ENCODE measurements around the gene RERGL. TPM values are rescaled to one million over a fixed set of nuclear protein-coding genes. Genes with fewer than 3 reads are reported as not detected.

The RERGL gene
- total RNA-seq, 2 donors from 2014 or later = 0.35 to 1.1 TPM

- no peak for DNase-seq
- intact Hi-C loops (cut with DNase I) = no loop called here
- Histone ChIP-seq H3K27ac (no peak overlapping the region), H3K27me3 (no peaks in the 10 kb centered on the region), H3K9me3 (no peaks in the 10 kb centered on the region), H3K9ac (ENCODE audit: low read depth in 2 of 2, low read length in 2 of 2) (no peak overlapping the region), H3K4me3 (no peak overlapping the region), H3K4me1 (no peaks in the 10 kb centered on the region), H3K36me3 (no peaks in the 10 kb centered on the region)
- TF ChIP-seq CTCF (IDR thresholded peaks at IDR 0.05) = no peak
These were observed 33.7 kb upstream of the RERGL start for GRCh38 chr12:18123707-18124106.

- Histone ChIP-seq H3K27me3 (no peaks in the 10 kb centered on the region), H3K9me3 (no peaks in the 10 kb centered on the region), H3K36me3 (no peaks in the 10 kb centered on the region), H3K9ac (ENCODE audit: low read depth in 2 of 2, low read length in 2 of 2) (no peak overlapping the region), H3K4me3 (no peak overlapping the region), H3K4me1 (no peaks in the 10 kb centered on the region), H3K27ac (no peak overlapping the region)
- intact Hi-C loops (cut with DNase I) = no loop called here
- TF ChIP-seq CTCF (IDR thresholded peaks at IDR 0.05) = no peak
- DNase-seq = no peak
These were observed 30.9 kb upstream of the RERGL start for GRCh38 chr12:18120899-18121298.

GRCh38 chr12:18108611-18109010 is 18.6 kb upstream of the RERGL start:
- TF ChIP-seq CTCF (IDR thresholded peaks at IDR 0.05) = no peak
- intact Hi-C loops (cut with DNase I) = no loop called here
- no peaks in the 10 kb centered on the region for H3K36me3 ChIP-seq
- no peak overlapping the region for H3K4me3 ChIP-seq
- H3K9ac ChIP-seq (ENCODE audit: low read depth in 2 of 2, low read length in 2 of 2) = no peak overlapping the region
- no peaks in the 10 kb centered on the region for H3K9me3 ChIP-seq
- no peaks in the 10 kb centered on the region for H3K4me1 ChIP-seq
- H3K27me3 ChIP-seq = no peaks in the 10 kb centered on the region
- H3K27ac ChIP-seq = no peak overlapping the region
- DNase-seq = no peak

- H3K9ac ChIP-seq (ENCODE audit: low read depth in 2 of 2, low read length in 2 of 2) = no peak overlapping the region
- no peaks in the 10 kb centered on the region for H3K9me3 ChIP-seq
- H3K27me3 ChIP-seq = no peaks in the 10 kb centered on the region
These were observed 13.6 kb upstream of the RERGL start for GRCh38 chr12:18103624-18104023.

GRCh38 chr12:18101043-18101442 is 11.1 kb upstream of the RERGL start:
- H3K27ac ChIP-seq = no peak overlapping the region
- no peak for DNase-seq
- no peak overlapping the region for H3K9ac ChIP-seq (ENCODE audit: low read depth in 2 of 2, low read length in 2 of 2)
- H3K9me3 ChIP-seq = no peaks in the 10 kb centered on the region
- no peaks in the 10 kb centered on the region for H3K27me3 ChIP-seq
- H3K36me3 ChIP-seq = no peaks in the 10 kb centered on the region
- H3K4me1 ChIP-seq = no peaks in the 10 kb centered on the region
- H3K4me3 ChIP-seq = no peak overlapping the region
- no peak for TF ChIP-seq CTCF (IDR thresholded peaks at IDR 0.05)
- intact Hi-C loops (cut with DNase I) = no loop called here

More at GRCh38 chr12:18103624-18104023, 13.6 kb upstream of the RERGL start:
- no peak for TF ChIP-seq CTCF (IDR thresholded peaks at IDR 0.05)
- intact Hi-C loops (cut with DNase I) = no loop called here
- Histone ChIP-seq H3K4me1 (no peaks in the 10 kb centered on the region), H3K27ac (no peak overlapping the region), H3K36me3 (no peaks in the 10 kb centered on the region), H3K4me3 (no peak overlapping the region)
- no peak for DNase-seq

- H3K4me1 ChIP-seq = no peaks in the 10 kb centered on the region
- H3K9me3 ChIP-seq = no peaks in the 10 kb centered on the region
- H3K27me3 ChIP-seq = no peaks in the 10 kb centered on the region
- DNase-seq = no peak
- H3K9ac ChIP-seq (ENCODE audit: low read depth in 2 of 2, low read length in 2 of 2) = no peak overlapping the region
- H3K36me3 ChIP-seq = no peaks in the 10 kb centered on the region
- no peak for TF ChIP-seq CTCF (IDR thresholded peaks at IDR 0.05)
- intact Hi-C loops (cut with DNase I) = no loop called here
- no peak overlapping the region for H3K4me3 ChIP-seq
- H3K27ac ChIP-seq = no peak overlapping the region
These were observed 5.9 kb downstream of the RERGL start for GRCh38 chr12:18084080-18084479.

Measured in colonic mucosa (tissue), 4 donors.